ENCODE results near the gene CWC22.

DNA sequence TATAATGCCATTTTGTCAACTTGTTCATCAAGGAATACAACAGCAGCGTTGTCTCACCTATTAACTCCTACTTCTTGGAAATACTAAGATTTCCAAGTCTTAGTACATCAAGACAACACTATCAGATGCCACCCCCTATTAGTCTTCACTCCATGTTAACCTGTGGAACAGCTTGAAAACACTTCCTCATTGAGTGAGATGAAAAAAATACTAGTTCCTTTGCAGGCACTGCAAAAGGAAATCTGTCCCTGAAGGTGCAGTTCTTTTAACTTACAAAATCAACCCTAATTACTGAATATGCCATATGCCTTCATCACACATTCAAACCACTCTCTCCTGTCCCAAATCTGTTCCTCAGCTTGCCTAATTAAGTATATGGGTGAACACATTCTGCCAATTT, 4.0 kb downstream of the CWC22 start:
- TF ChIP-seq POLR2A (IDR thresholded peaks at IDR 0.05) = no peak
- no peak for TF ChIP-seq CTCF (IDR thresholded peaks at IDR 0.05)

Data from transverse colon (tissue), 3 donors.